OCI-LY3 (cell line): ENCODE results near the gene SUN5.

Source experiments
- CTCF ChIP-seq: fragments of 200-600, 300-600 bp; sonication (generic); IDR thresholded peaks from 2 replicates; pipeline ENCODE4 v1.5.1; 2014; ENCODE audit warnings: antibody characterized with exemption, low read length, low read depth
- EZH2phosphoT487 ChIP-seq: fragments of 200-600 bp; shearing (Covaris generic); IDR thresholded peaks from 2 replicates; pipeline ENCODE4 v1.6.1; 2018; ENCODE audit warnings: antibody characterized with exemption, mixed run types, low read depth

- TF ChIP-seq CTCF, result no peak
- TF ChIP-seq EZH2phosphoT487, result no peak
Measured at GRCh38 chr20:33037456-33037855, 33.2 kb upstream of the SUN5 start.
